ENCODE results near the gene ADGRL1.
"Not testable (repeated sequence)": the region's sequence is repeated elsewhere in the genome, so short reads cannot be mapped to it uniquely, and the experiment has no call there.

Gene ADGRL1

GRCh38 chr19:14195216-14195615 lies 10.8 kb downstream of the ADGRL1 start:
- not testable (repeated sequence) for H3K36me3 ChIP-seq (replicated peaks); H3K4me3 ChIP-seq; H3K9me3 ChIP-seq; H3K27me3 ChIP-seq (ENCODE audit: low read depth); H3K4me1 ChIP-seq; DNase-seq (ENCODE audit: low spot score in 2 of 2)
- in situ Hi-C loops (cut with MboI; ENCODE audit: low sequenced_read_pairs): loop anchor here (5.0 to 10.0 kb wide), 2 partner anchors 152 to 210 kb away; no protein-coding TSS in a partner anchor

DNA sequence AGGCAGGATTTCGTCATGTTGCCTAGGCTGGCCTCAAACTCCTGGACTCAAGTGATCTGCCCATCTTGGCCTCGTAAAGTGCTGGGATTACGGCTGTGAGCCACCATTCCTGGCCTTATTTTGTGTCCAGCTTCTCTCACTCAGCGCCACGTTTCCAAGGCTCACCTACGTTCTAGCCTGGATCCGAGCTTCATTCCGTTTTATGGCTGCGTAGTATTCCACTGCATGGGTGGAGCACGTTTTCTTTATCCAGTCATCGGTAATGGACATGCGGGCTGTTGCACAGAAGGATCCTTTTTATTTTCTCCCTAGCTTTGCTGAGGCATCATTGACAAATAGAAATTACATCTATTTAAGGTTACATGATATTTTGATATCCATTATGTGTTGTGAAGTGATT lies 16.6 kb downstream of the ADGRL1 start:
- Histone ChIP-seq H3K36me3 (replicated peaks) (no peaks in the 10 kb centered on the region), H3K4me1 (no peaks in the 10 kb centered on the region), H3K27me3 (ENCODE audit: low read depth) (no peaks in the 10 kb centered on the region), H3K4me3 (no peak overlapping the region), H3K9me3 (no peaks in the 10 kb centered on the region)
- in situ Hi-C loops (cut with MboI; ENCODE audit: low sequenced_read_pairs): no loop called here
- DNase-seq (ENCODE audit: low spot score in 2 of 2): no peak

DNA sequence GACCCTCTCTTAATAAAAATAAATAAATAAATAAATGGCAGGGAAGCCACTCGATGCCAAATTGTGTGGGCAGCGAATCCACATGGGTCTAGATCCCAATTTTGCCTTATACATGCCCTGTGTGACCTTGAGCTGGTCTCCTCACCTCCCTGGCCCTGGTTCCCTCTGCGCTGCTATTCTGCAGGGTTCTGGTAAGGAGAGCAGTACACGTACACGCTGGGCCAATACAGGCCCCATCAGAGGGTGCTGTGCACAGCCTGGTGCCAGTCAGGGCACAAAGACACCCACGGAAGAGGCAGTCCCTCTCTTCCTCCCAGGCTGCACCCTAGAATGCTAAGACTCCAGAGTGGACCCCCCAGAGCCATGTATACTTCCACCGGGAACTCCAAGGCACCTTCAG lies 17.9 kb downstream of the ADGRL1 start:
- H3K27me3 ChIP-seq (ENCODE audit: low read depth); H3K4me1 ChIP-seq; H3K9me3 ChIP-seq; H3K4me3 ChIP-seq; in situ Hi-C loops (cut with MboI; ENCODE audit: low sequenced_read_pairs); DNase-seq (ENCODE audit: low spot score in 2 of 2); H3K36me3 ChIP-seq (replicated peaks): not testable (repeated sequence)

DNA sequence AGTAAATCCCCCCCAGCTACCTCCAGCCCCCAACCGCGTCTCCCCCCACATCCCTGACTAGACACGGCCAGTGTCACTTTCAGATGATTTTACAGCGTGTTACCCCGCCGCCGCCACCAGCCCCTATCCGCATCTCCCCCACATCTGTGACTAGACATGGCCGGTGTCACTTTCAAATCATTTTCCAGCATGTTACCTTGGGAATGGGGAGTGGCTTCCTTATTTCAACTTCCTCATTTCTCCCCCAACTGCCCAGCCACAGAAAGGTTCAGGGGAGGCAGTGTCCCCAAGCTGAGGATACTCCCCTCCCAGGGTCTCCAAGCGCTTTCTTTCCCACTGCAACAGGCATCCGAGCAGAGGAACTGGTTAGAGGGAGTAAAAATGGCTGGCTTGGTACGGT lies 18.4 kb downstream of the ADGRL1 start:
- Histone ChIP-seq H3K36me3 (replicated peaks) (no peaks in the 10 kb centered on the region), H3K4me1 (no peaks in the 10 kb centered on the region), H3K4me3 (no peak overlapping the region), H3K27me3 (ENCODE audit: low read depth) (no peaks in the 10 kb centered on the region), H3K9me3 (no peaks in the 10 kb centered on the region)
- no peak for DNase-seq (ENCODE audit: low spot score in 2 of 2)
- in situ Hi-C loops (cut with MboI; ENCODE audit: low sequenced_read_pairs): no loop called here

DNA sequence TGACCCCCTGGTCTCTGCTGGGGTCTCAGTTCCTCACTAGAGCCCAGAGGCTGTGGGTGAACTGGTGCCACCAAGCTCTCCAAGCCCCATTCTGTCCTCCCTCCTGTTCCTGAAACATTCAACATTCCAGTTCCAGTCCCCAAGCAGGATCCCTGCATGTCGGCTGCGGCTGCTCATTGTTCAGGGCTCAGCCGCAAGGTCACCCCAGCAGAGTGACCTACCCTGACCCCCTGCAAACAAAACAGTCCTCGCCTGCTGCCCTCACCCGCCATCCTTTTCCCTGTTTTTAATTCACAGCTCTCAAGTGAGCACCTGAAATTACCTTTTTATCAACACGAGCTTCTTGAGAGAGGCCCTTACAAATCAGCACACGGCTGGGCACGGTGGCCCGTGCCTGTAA lies 19.3 kb downstream of the ADGRL1 start:
- in situ Hi-C loops (cut with MboI; ENCODE audit: low sequenced_read_pairs); H3K27me3 ChIP-seq (ENCODE audit: low read depth); H3K4me1 ChIP-seq; H3K9me3 ChIP-seq; H3K36me3 ChIP-seq (replicated peaks); DNase-seq (ENCODE audit: low spot score in 2 of 2); H3K4me3 ChIP-seq: not testable (repeated sequence)

DNA sequence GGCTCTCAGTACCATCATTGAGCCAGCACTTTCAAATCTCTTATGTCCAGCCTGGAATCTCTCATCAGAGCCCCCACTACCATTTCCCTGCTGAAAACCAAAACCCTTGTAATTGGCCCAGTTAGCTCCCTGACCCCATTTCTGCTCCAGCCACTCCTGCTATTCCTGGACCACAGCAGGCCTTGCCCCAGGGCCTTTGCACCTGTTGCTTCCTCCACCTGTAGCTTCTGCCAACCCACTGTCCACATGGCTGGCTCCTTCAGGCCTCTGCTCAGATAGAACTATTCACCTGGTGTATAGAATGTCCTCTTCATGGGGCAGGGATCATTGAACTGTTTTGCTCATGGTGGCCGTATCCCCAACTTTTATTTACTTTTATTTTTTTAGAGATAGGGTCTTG lies 20.3 kb downstream of the ADGRL1 start:
- H3K9me3 ChIP-seq; DNase-seq (ENCODE audit: low spot score in 2 of 2); in situ Hi-C loops (cut with MboI; ENCODE audit: low sequenced_read_pairs); H3K4me3 ChIP-seq; H3K4me1 ChIP-seq; H3K36me3 ChIP-seq (replicated peaks); H3K27me3 ChIP-seq (ENCODE audit: low read depth): not testable (repeated sequence)

GRCh38 chr19:14185158-14185557 lies 20.8 kb downstream of the ADGRL1 start:
- Histone ChIP-seq H3K36me3 (replicated peaks) (no peaks in the 10 kb centered on the region; the same call in 1 of the 2 replicates), H3K27me3 (ENCODE audit: low read depth) (no peaks in the 10 kb centered on the region), H3K4me1 (no peaks in the 10 kb centered on the region), H3K4me3 (no peak overlapping the region), H3K9me3 (no peaks in the 10 kb centered on the region)
- in situ Hi-C loops (cut with MboI; ENCODE audit: low sequenced_read_pairs): no loop called here
- DNase-seq (ENCODE audit: low spot score in 2 of 2): no peak

DNA sequence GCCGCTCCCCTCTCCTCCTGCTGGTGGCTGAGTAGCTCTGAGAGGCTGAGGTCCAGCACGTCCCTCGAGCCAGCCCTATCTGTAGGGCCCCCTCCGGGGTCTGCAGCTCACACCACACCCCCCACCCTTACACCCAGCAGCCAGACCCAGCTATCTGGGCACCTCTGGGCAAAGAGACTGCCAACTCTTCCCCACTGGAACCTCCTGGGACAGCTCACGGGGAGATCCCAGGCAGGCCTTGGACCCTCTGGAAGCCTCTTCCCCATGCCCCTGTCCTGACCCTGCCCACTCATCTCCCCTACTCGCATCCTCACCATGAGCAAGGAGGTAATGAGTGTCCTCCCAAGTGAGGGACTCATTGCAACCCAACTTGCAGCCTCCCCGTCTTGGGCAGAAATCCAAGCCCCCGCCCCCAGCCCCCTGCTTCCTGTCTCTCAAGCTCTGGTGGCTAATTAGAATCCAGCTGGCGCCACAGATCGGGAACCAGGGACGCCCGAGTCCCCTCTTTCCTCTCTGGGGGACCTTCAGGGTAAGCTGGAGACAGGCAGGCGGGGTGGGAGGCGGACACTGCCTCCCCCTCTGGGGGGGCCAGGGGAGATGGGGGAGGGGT lies 22.1 kb downstream of the ADGRL1 start:
- Histone ChIP-seq H3K27me3 (ENCODE audit: low read depth) (no peaks in the 10 kb centered on the region), H3K4me3 (no peak overlapping the region), H3K4me1 (no peaks in the 10 kb centered on the region), H3K9me3 (no peaks in the 10 kb centered on the region), H3K36me3 (replicated peaks) (no peaks in the 10 kb centered on the region; the same call in 1 of the 2 replicates)
- in situ Hi-C loops (cut with MboI; ENCODE audit: low sequenced_read_pairs): no loop called here
- DNase-seq (ENCODE audit: low spot score in 2 of 2): no peak

DNA sequence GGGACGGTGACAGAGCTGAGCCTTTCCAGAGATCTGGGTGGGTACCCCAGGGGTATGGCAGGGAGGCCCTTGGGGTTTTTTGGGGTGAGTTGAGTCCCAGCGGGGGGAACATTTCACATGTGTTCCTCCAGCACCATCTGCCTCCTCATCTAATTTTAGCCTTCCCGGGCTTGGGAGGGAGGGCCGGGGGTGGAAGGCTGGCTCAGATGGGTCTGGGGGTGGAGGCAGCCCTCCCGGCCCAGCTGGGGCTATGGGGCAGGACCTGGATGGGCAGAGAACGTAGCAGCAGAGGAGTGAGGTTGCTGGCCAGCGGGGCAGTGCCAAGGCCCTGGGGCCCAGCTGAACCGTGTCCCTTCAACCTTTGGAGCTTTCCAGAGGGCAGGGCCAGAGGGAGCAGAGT lies 23.5 kb downstream of the ADGRL1 start:
- Histone ChIP-seq H3K9me3 (no peaks in the 10 kb centered on the region), H3K27me3 (ENCODE audit: low read depth) (no peaks in the 10 kb centered on the region), H3K4me1 (no peaks in the 10 kb centered on the region), H3K4me3 (no peak overlapping the region), H3K36me3 (replicated peaks) (peaks cover 4% of the 10 kb centered on the region)
- in situ Hi-C loops (cut with MboI; ENCODE audit: low sequenced_read_pairs): no loop called here
- DNase-seq (ENCODE audit: low spot score in 2 of 2): no peak

GRCh38 chr19:14181906-14182305 lies 24.1 kb downstream of the ADGRL1 start:
- no peaks in the 10 kb centered on the region for H3K27me3 ChIP-seq (ENCODE audit: low read depth)
- in situ Hi-C loops (cut with MboI; ENCODE audit: low sequenced_read_pairs): no loop called here
- no peak for DNase-seq (ENCODE audit: low spot score in 2 of 2)
- no peaks in the 10 kb centered on the region for H3K9me3 ChIP-seq
- H3K4me1 ChIP-seq: no peaks in the 10 kb centered on the region
- H3K4me3 ChIP-seq: no peak overlapping the region
- peaks cover 10% of the 10 kb centered on the region for H3K36me3 ChIP-seq (replicated peaks)

DNA sequence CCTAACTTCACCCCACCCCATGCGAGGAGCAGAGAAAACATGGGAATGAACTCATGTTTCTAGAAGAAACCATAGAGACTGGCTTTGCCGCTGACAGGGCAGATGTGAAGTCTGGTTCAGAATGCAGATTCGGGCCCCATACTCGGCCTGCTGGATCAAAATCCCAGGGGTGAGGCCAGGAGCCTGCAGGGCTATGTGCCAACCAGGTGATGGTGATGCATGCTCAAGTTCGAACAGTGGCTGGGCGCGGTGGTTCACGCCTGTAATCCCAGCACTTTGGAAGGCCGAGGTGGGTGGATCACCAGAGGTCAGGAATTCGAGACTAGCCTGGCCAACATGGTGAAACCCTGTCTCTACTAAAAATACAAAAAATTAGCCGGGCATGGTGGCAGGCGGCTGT lies 24.8 kb downstream of the ADGRL1 start:
- H3K4me1 ChIP-seq; H3K4me3 ChIP-seq; H3K9me3 ChIP-seq; H3K27me3 ChIP-seq (ENCODE audit: low read depth); DNase-seq (ENCODE audit: low spot score in 2 of 2); in situ Hi-C loops (cut with MboI; ENCODE audit: low sequenced_read_pairs): not testable (repeated sequence)
- H3K36me3 ChIP-seq (replicated peaks): peaks cover 12% of the 10 kb centered on the region

GRCh38 chr19:14177496-14178074 lies 28.4 kb downstream of the ADGRL1 start:
- in situ Hi-C loops (cut with MboI; ENCODE audit: low sequenced_read_pairs): no loop called here
- DNase-seq (ENCODE audit: low spot score in 2 of 2): no peak
- H3K4me1 ChIP-seq: no peaks in the 10 kb centered on the region
- no peaks in the 10 kb centered on the region for H3K27me3 ChIP-seq (ENCODE audit: low read depth)
- no peaks in the 10 kb centered on the region for H3K9me3 ChIP-seq
- H3K4me3 ChIP-seq: no peak overlapping the region
- H3K36me3 ChIP-seq (replicated peaks): peaks cover 23% of the 10 kb centered on the region

GRCh38 chr19:14175351-14175792 lies 30.6 kb downstream of the ADGRL1 start:
- no peaks in the 10 kb centered on the region for H3K27me3 ChIP-seq (ENCODE audit: low read depth)
- H3K4me1 ChIP-seq: no peaks in the 10 kb centered on the region
- in situ Hi-C loops (cut with MboI; ENCODE audit: low sequenced_read_pairs): no loop called here
- no peak overlapping the region for H3K4me3 ChIP-seq
- DNase-seq (ENCODE audit: low spot score in 2 of 2): no peak
- peaks cover 42% of the 10 kb centered on the region for H3K36me3 ChIP-seq (replicated peaks)
- H3K9me3 ChIP-seq: no peaks in the 10 kb centered on the region

- Histone ChIP-seq H3K9me3 (no peaks in the 10 kb centered on the region), H3K36me3 (replicated peaks) (peaks cover 47% of the 10 kb centered on the region), H3K4me3 (no peak overlapping the region), H3K4me1 (no peaks in the 10 kb centered on the region), H3K27me3 (ENCODE audit: low read depth) (no peaks in the 10 kb centered on the region)
- in situ Hi-C loops (cut with MboI; ENCODE audit: low sequenced_read_pairs): no loop called here
- DNase-seq (ENCODE audit: low spot score in 2 of 2): no peak
These were observed 31.1 kb downstream of the ADGRL1 start for GRCh38 chr19:14174883-14175282.

- no peak for DNase-seq (ENCODE audit: low spot score in 2 of 2)
- Histone ChIP-seq H3K4me1 (no peaks in the 10 kb centered on the region), H3K36me3 (replicated peaks) (peaks cover 36% of the 10 kb centered on the region), H3K4me3 (no peak overlapping the region), H3K27me3 (ENCODE audit: low read depth) (no peaks in the 10 kb centered on the region), H3K9me3 (no peaks in the 10 kb centered on the region)
- in situ Hi-C loops (cut with MboI; ENCODE audit: low sequenced_read_pairs): no loop called here
These were observed 37.0 kb downstream of the ADGRL1 start for GRCh38 chr19:14168993-14169392.
